Liver (tissue), 3 donors: ENCODE results near the gene TFF2.

Experiments
- EGR1 ChIP-seq, 2 donors: IDR thresholded peaks; 2 replicates each; pipeline ENCODE4 v1.6.1; 2016 to 2018; ENCODE audit warnings: antibody characterized with exemption in 2 of 2, low read depth in 2 of 2
- RAD21 ChIP-seq, 2 donors: IDR thresholded peaks; 2 replicates each; pipeline ENCODE4 v1.6.1; 2016; ENCODE audit warnings: antibody characterized with exemption in 2 of 2, mild to moderate bottlenecking in 2 of 2
- RXRA ChIP-seq, 2 donors: IDR thresholded peaks; 2 replicates each; pipeline ENCODE4 v1.6.1; 2017 to 2018; ENCODE audit warnings: antibody characterized with exemption in 2 of 2, mild to moderate bottlenecking in 1 of 2
- TAF1 ChIP-seq: conservative IDR thresholded peaks from 2 replicates; pipeline ENCODE4 v1.6.1; 2016; ENCODE audit warnings: antibody characterized with exemption, mild to moderate bottlenecking
- YY1 ChIP-seq: IDR thresholded peaks from 2 replicates; pipeline ENCODE4 v1.6.1; 2016; ENCODE audit warnings: antibody characterized with exemption, mild to moderate bottlenecking
- TF ChIP-seq, protein P1 (sequence below): IDR thresholded peaks from 2 replicates; pipeline ENCODE4 v1.6.1; 2016; ENCODE audit warnings: antibody characterized with exemption
- TF ChIP-seq, protein P2 (sequence below): fragments of 150-350 bp; IDR thresholded peaks from 2 replicates; pipeline ENCODE4 v1.5.1; 2017; ENCODE audit warnings: improper control_type of control experiment, low read depth, low read length; ENCODE audit not compliant: missing input control
- TF ChIP-seq, protein P3 (sequence below): IDR thresholded peaks from 2 replicates; pipeline ENCODE4 v1.6.1; 2016; ENCODE audit warnings: antibody characterized with exemption
- donor health status: healthy.
- donor health status: healthy.

DNA sequence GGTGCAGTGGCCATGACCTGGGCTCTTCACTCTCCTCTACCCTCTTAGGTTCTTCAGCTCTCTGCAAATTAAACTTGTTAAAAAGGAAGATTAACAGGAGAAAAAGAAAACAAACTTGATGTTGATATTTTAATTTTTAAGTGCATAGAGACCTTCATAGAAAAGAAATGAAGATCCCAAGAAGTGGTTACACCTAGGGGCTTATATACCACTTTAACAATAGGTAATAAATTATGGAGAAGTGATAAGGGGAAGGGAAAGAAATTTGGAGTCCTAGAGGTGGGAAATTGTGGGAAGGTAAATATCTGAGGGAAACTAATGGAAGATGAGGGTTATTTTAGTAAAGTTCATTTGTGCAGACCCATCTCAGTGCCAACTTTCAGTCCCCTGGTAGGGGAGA, 19.1 kb downstream of the TFF2 start:
- TF ChIP-seq, protein P1, sequence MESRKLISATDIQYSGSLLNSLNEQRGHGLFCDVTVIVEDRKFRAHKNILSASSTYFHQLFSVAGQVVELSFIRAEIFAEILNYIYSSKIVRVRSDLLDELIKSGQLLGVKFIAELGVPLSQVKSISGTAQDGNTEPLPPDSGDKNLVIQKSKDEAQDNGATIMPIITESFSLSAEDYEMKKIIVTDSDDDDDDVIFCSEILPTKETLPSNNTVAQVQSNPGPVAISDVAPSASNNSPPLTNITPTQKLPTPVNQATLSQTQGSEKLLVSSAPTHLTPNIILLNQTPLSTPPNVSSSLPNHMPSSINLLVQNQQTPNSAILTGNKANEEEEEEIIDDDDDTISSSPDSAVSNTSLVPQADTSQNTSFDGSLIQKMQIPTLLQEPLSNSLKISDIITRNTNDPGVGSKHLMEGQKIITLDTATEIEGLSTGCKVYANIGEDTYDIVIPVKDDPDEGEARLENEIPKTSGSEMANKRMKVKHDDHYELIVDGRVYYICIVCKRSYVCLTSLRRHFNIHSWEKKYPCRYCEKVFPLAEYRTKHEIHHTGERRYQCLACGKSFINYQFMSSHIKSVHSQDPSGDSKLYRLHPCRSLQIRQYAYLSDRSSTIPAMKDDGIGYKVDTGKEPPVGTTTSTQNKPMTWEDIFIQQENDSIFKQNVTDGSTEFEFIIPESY, result no peak
- TF ChIP-seq TAF1 (no peak), YY1 (no peak), EGR1 (IDR thresholded peaks at IDR 0.05; ENCODE audit: low read depth in 2 of 2) (no peak), RAD21 (IDR thresholded peaks at IDR 0.05) (no peak), RXRA (IDR thresholded peaks at IDR 0.05) (no peak)
- TF ChIP-seq, protein P2, sequence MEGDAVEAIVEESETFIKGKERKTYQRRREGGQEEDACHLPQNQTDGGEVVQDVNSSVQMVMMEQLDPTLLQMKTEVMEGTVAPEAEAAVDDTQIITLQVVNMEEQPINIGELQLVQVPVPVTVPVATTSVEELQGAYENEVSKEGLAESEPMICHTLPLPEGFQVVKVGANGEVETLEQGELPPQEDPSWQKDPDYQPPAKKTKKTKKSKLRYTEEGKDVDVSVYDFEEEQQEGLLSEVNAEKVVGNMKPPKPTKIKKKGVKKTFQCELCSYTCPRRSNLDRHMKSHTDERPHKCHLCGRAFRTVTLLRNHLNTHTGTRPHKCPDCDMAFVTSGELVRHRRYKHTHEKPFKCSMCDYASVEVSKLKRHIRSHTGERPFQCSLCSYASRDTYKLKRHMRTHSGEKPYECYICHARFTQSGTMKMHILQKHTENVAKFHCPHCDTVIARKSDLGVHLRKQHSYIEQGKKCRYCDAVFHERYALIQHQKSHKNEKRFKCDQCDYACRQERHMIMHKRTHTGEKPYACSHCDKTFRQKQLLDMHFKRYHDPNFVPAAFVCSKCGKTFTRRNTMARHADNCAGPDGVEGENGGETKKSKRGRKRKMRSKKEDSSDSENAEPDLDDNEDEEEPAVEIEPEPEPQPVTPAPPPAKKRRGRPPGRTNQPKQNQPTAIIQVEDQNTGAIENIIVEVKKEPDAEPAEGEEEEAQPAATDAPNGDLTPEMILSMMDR, result no peak
- TF ChIP-seq, protein P3, sequence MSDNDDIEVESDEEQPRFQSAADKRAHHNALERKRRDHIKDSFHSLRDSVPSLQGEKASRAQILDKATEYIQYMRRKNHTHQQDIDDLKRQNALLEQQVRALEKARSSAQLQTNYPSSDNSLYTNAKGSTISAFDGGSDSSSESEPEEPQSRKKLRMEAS, result no peak
